ENCODE results near the gene LRP1B. TPM values are rescaled to one million over a fixed set of nuclear protein-coding genes. Genes with fewer than 3 reads are reported as not detected.
"Not testable (repeated sequence)": the region's sequence is repeated elsewhere in the genome, so short reads cannot be mapped to it uniquely, and the experiment has no call there.

The LRP1B gene
- total RNA-seq, 4 donors from 2014 or later, result 3.3 to 11.1 (median 4.6) TPM

DNA sequence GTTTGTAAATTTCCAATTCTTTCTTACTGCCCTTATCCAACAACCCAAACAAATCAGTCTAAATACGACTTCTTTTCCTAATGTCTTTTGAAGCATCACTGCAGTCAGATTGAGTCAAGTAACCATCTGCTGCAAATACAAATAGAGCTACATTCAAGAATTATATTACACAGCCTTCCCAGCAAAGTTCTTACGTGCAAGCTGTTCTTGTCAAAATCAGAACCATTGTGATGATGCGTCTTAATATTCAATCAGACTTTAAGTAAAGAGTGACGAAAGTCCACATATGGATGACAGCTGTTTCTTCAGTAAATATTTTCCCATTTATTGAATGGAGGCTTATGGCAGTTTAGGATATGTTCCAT is 943.8 kb downstream of the LRP1B start:
- DNase-seq, result no peak
- Histone ChIP-seq H3K4me3 (no peak overlapping the region), H3K9me3 (no peaks in the 10 kb centered on the region), H3K4me1 (no peaks in the 10 kb centered on the region), H3K27me3 (no peaks in the 10 kb centered on the region), H3K27ac (no peak overlapping the region), H3K36me3 (no peaks in the 10 kb centered on the region)
- ATAC-seq, result no peak
- in situ Hi-C loops (cut with MboI; ENCODE audit: low sequenced_read_pairs in 4 of 4), result no loop called here
- no peak for TF ChIP-seq POLR2A (IDR thresholded peaks at IDR 0.05)
- TF ChIP-seq, protein P1, sequence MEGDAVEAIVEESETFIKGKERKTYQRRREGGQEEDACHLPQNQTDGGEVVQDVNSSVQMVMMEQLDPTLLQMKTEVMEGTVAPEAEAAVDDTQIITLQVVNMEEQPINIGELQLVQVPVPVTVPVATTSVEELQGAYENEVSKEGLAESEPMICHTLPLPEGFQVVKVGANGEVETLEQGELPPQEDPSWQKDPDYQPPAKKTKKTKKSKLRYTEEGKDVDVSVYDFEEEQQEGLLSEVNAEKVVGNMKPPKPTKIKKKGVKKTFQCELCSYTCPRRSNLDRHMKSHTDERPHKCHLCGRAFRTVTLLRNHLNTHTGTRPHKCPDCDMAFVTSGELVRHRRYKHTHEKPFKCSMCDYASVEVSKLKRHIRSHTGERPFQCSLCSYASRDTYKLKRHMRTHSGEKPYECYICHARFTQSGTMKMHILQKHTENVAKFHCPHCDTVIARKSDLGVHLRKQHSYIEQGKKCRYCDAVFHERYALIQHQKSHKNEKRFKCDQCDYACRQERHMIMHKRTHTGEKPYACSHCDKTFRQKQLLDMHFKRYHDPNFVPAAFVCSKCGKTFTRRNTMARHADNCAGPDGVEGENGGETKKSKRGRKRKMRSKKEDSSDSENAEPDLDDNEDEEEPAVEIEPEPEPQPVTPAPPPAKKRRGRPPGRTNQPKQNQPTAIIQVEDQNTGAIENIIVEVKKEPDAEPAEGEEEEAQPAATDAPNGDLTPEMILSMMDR (IDR thresholded peaks at IDR 0.05 in 4 of 5, conservative IDR thresholded peaks at IDR 0.05 in 1 of 5), result no peak
- intact Hi-C loops (cut with DNase I; ENCODE audit: low total_unique reads), result no loop called here

- no peaks in the 10 kb centered on the region for H3K4me1 ChIP-seq
- no peak overlapping the region for H3K4me3 ChIP-seq
- H3K27ac ChIP-seq, result no peak overlapping the region
- H3K36me3 ChIP-seq, result no peaks in the 10 kb centered on the region
- in situ Hi-C loops (cut with MboI; ENCODE audit: low sequenced_read_pairs in 4 of 4), result no loop called here
- TF ChIP-seq, protein P1 (IDR thresholded peaks at IDR 0.05 in 4 of 5, conservative IDR thresholded peaks at IDR 0.05 in 1 of 5), result no peak
- TF ChIP-seq POLR2A (IDR thresholded peaks at IDR 0.05), result no peak
- DNase-seq, result no peak
- intact Hi-C loops (cut with DNase I; ENCODE audit: low total_unique reads), result no loop called here
- no peak for ATAC-seq
- H3K27me3 ChIP-seq, result no peaks in the 10 kb centered on the region
- no peaks in the 10 kb centered on the region for H3K9me3 ChIP-seq
Observed at GRCh38 chr2:141186413-141187074, 944.3 kb downstream of the LRP1B start.

- H3K36me3 ChIP-seq, result no peaks in the 10 kb centered on the region
- no peaks in the 10 kb centered on the region for H3K27me3 ChIP-seq
- DNase-seq (no peak), ATAC-seq (no peak)
- no peak for TF ChIP-seq POLR2A (IDR thresholded peaks at IDR 0.05)
- TF ChIP-seq, protein P1 (IDR thresholded peaks at IDR 0.05 in 4 of 5, conservative IDR thresholded peaks at IDR 0.05 in 1 of 5), result no peak
- H3K4me3 ChIP-seq, result no peak overlapping the region
- no peaks in the 10 kb centered on the region for H3K9me3 ChIP-seq
- intact Hi-C loops (cut with DNase I; ENCODE audit: low total_unique reads), result no loop called here
- no peaks in the 10 kb centered on the region for H3K4me1 ChIP-seq
- H3K27ac ChIP-seq, result no peak overlapping the region
- in situ Hi-C loops (cut with MboI; ENCODE audit: low sequenced_read_pairs in 4 of 4), result no loop called here
Observed at GRCh38 chr2:141182246-141182645, 948.6 kb downstream of the LRP1B start.

GRCh38 chr2:141169117-141169516 is 961.7 kb downstream of the LRP1B start:
- DNase-seq; H3K27ac ChIP-seq; H3K4me1 ChIP-seq; H3K9me3 ChIP-seq; H3K36me3 ChIP-seq; intact Hi-C loops (cut with DNase I; ENCODE audit: low total_unique reads); in situ Hi-C loops (cut with MboI; ENCODE audit: low sequenced_read_pairs in 4 of 4); ATAC-seq; H3K4me3 ChIP-seq; H3K27me3 ChIP-seq: not testable (repeated sequence)

DNA sequence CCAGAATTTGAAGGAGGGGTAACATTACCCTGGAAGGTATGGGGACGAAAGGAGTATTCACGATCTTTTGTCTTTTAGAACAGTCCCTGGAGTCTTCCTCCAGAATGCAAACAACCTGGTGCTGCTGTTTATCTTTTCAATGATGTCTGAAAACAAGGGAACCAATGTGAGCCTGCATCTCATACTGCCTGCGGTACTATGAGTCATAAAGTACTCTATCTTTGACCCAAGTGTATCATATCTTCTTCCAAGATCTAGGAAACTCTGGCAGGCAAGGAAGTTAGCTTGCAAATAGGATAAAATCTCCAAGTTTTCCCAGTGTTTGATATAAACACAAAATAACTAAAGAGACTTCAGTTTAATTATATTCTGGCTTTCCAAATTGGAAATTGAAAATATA is 968.5 kb downstream of the LRP1B start:
- DNase-seq (no peak), ATAC-seq (no peak)
- intact Hi-C loops (cut with DNase I; ENCODE audit: low total_unique reads), result no loop called here
- no peaks in the 10 kb centered on the region for H3K36me3 ChIP-seq
- H3K9me3 ChIP-seq, result no peaks in the 10 kb centered on the region
- in situ Hi-C loops (cut with MboI; ENCODE audit: low sequenced_read_pairs in 4 of 4), result no loop called here
- H3K27me3 ChIP-seq, result no peaks in the 10 kb centered on the region
- no peak overlapping the region for H3K4me3 ChIP-seq
- no peak for TF ChIP-seq POLR2A (IDR thresholded peaks at IDR 0.05)
- TF ChIP-seq, protein P1 (IDR thresholded peaks at IDR 0.05 in 4 of 5, conservative IDR thresholded peaks at IDR 0.05 in 1 of 5), result no peak
- no peak overlapping the region for H3K27ac ChIP-seq
- no peaks in the 10 kb centered on the region for H3K4me1 ChIP-seq
